ENCODE data around the gene PGGHG.
"Not testable (repeated sequence)": the region's sequence is repeated elsewhere in the genome, so short reads cannot be mapped to it uniquely, and the experiment has no call there.

Gene PGGHG

GRCh38 chr11:313304-313786 lies 24.4 kb downstream of the PGGHG start:
- Histone ChIP-seq H3K36me3 (ENCODE audit: control insufficient read depth in 2 of 2, insufficient read depth in 2 of 2, low read length in 2 of 2) (no peaks in the 10 kb centered on the region), H3K9me3 (ENCODE audit: control insufficient read depth in 2 of 2, low read length in 2 of 2) (no peaks in the 10 kb centered on the region), H3K27ac (ENCODE audit: low read length) (peak overlapping the region; percentile 41), H3K27me3 (ENCODE audit: control insufficient read depth in 1 of 2, insufficient read depth in 2 of 2, low read length in 2 of 2) (peaks cover 2 to 16% of the 10 kb centered on the region in 2 donors), H3K4me3 (ENCODE audit: low read length in 2 of 2) (peak overlapping the region; percentile 5 to 71), H3K4me1 (ENCODE audit: control insufficient read depth, insufficient read depth, low read length) (peaks cover 27% of the 10 kb centered on the region), H3K9ac (ENCODE audit: low read length in 2 of 2) (peak overlapping the region in 1 of 2 donors; percentile 38)

- Histone ChIP-seq H3K9me3 (ENCODE audit: control insufficient read depth in 2 of 2, low read length in 2 of 2) (no peaks in the 10 kb centered on the region), H3K27ac (ENCODE audit: low read length) (peak within 1 kb of the TSS; percentile 41), H3K4me3 (ENCODE audit: low read length in 2 of 2) (peak within 1 kb of the TSS; percentile 60 to 71), H3K9ac (ENCODE audit: low read length in 2 of 2) (peak within 1 kb of the TSS; percentile 29 to 57), H3K27me3 (ENCODE audit: control insufficient read depth in 1 of 2, insufficient read depth in 2 of 2, low read length in 2 of 2) (peaks cover 2 to 16% of the 10 kb centered on the region in 2 donors), H3K36me3 (ENCODE audit: control insufficient read depth in 2 of 2, insufficient read depth in 2 of 2, low read length in 2 of 2) (no peaks in the 10 kb centered on the region), H3K4me1 (ENCODE audit: control insufficient read depth, insufficient read depth, low read length) (peaks cover 27% of the 10 kb centered on the region)
Observed at GRCh38 chr11:313787-314553, 25.0 kb downstream of the PGGHG start, which contains the start of gene IFITM1. IFITM1 (plus strand) TSS chr11:314040; CDS start chr11:314171, 131 bp downstream.

GRCh38 chr11:314554-314875 lies 25.6 kb downstream of the PGGHG start:
- peaks cover 30% of the 10 kb centered on the region for H3K4me1 ChIP-seq (ENCODE audit: control insufficient read depth, insufficient read depth, low read length)
- H3K9ac ChIP-seq (ENCODE audit: low read length in 2 of 2): peak overlapping the region in 1 of 2 donors; percentile 57
- H3K36me3 ChIP-seq (ENCODE audit: control insufficient read depth in 2 of 2, insufficient read depth in 2 of 2, low read length in 2 of 2); H3K9me3 ChIP-seq (ENCODE audit: control insufficient read depth in 2 of 2, low read length in 2 of 2): not testable (repeated sequence)
- peak overlapping the region; percentile 60 to 71 for H3K4me3 ChIP-seq (ENCODE audit: low read length in 2 of 2)
- H3K27me3 ChIP-seq (ENCODE audit: control insufficient read depth in 1 of 2, insufficient read depth in 2 of 2, low read length in 2 of 2): peaks cover 2 to 16% of the 10 kb centered on the region in 2 donors
- H3K27ac ChIP-seq (ENCODE audit: low read length): peak overlapping the region; percentile 41

GRCh38 chr11:315051-315481 lies 26.1 kb downstream of the PGGHG start:
- H3K27ac ChIP-seq (ENCODE audit: low read length): peak overlapping the region; percentile 31
- no peaks in the 10 kb centered on the region for H3K9me3 ChIP-seq (ENCODE audit: control insufficient read depth in 2 of 2, low read length in 2 of 2)
- H3K27me3 ChIP-seq (ENCODE audit: control insufficient read depth in 1 of 2, insufficient read depth in 2 of 2, low read length in 2 of 2): peaks cover 2 to 16% of the 10 kb centered on the region in 2 donors
- H3K4me3 ChIP-seq (ENCODE audit: low read length in 2 of 2): peak overlapping the region in 1 of 2 donors; percentile 71
- no peaks in the 10 kb centered on the region for H3K36me3 ChIP-seq (ENCODE audit: control insufficient read depth in 2 of 2, insufficient read depth in 2 of 2, low read length in 2 of 2)
- H3K4me1 ChIP-seq (ENCODE audit: control insufficient read depth, insufficient read depth, low read length): peaks cover 27% of the 10 kb centered on the region
- peak overlapping the region in 1 of 2 donors; percentile 37 for H3K9ac ChIP-seq (ENCODE audit: low read length in 2 of 2)

GRCh38 chr11:315516-315994 lies 26.6 kb downstream of the PGGHG start:
- H3K36me3 ChIP-seq (ENCODE audit: control insufficient read depth in 2 of 2, insufficient read depth in 2 of 2, low read length in 2 of 2): no peaks in the 10 kb centered on the region
- peak overlapping the region in 1 of 2 donors; percentile 71 for H3K4me3 ChIP-seq (ENCODE audit: low read length in 2 of 2)
- H3K27me3 ChIP-seq (ENCODE audit: control insufficient read depth in 1 of 2, insufficient read depth in 2 of 2, low read length in 2 of 2): peaks cover 2 to 16% of the 10 kb centered on the region in 2 donors
- peaks cover 26% of the 10 kb centered on the region for H3K4me1 ChIP-seq (ENCODE audit: control insufficient read depth, insufficient read depth, low read length)
- no peaks in the 10 kb centered on the region for H3K9me3 ChIP-seq (ENCODE audit: control insufficient read depth in 2 of 2, low read length in 2 of 2)
- H3K9ac ChIP-seq (ENCODE audit: low read length in 2 of 2): peak overlapping the region in 1 of 2 donors; percentile 37
- H3K27ac ChIP-seq (ENCODE audit: low read length): peak overlapping the region; percentile 31

GRCh38 chr11:316031-316701 lies 27.2 kb downstream of the PGGHG start:
- H3K4me1 ChIP-seq (ENCODE audit: control insufficient read depth, insufficient read depth, low read length): peaks cover 26% of the 10 kb centered on the region
- H3K27ac ChIP-seq (ENCODE audit: low read length): no peak overlapping the region
- H3K9ac ChIP-seq (ENCODE audit: low read length in 2 of 2): peak overlapping the region in 1 of 2 donors; percentile 15
- peak overlapping the region in 1 of 2 donors; percentile 71 for H3K4me3 ChIP-seq (ENCODE audit: low read length in 2 of 2)
- H3K9me3 ChIP-seq (ENCODE audit: control insufficient read depth in 2 of 2, low read length in 2 of 2): no peaks in the 10 kb centered on the region
- no peaks in the 10 kb centered on the region for H3K36me3 ChIP-seq (ENCODE audit: control insufficient read depth in 2 of 2, insufficient read depth in 2 of 2, low read length in 2 of 2)
- peaks cover 2 to 16% of the 10 kb centered on the region in 2 donors for H3K27me3 ChIP-seq (ENCODE audit: control insufficient read depth in 1 of 2, insufficient read depth in 2 of 2, low read length in 2 of 2)

GRCh38 chr11:316891-317301 lies 28.0 kb downstream of the PGGHG start:
- Histone ChIP-seq H3K36me3 (ENCODE audit: control insufficient read depth in 2 of 2, insufficient read depth in 2 of 2, low read length in 2 of 2) (no peaks in the 10 kb centered on the region), H3K4me3 (ENCODE audit: low read length in 2 of 2) (no peak overlapping the region), H3K9ac (ENCODE audit: low read length in 2 of 2) (no peak overlapping the region), H3K4me1 (ENCODE audit: control insufficient read depth, insufficient read depth, low read length) (peaks cover 23% of the 10 kb centered on the region), H3K9me3 (ENCODE audit: control insufficient read depth in 2 of 2, low read length in 2 of 2) (no peaks in the 10 kb centered on the region), H3K27ac (ENCODE audit: low read length) (no peak overlapping the region), H3K27me3 (ENCODE audit: control insufficient read depth in 1 of 2, insufficient read depth in 2 of 2, low read length in 2 of 2) (peaks cover 2 to 16% of the 10 kb centered on the region in 2 donors)

- H3K36me3 ChIP-seq (ENCODE audit: control insufficient read depth in 2 of 2, insufficient read depth in 2 of 2, low read length in 2 of 2); H3K9me3 ChIP-seq (ENCODE audit: control insufficient read depth in 2 of 2, low read length in 2 of 2); H3K9ac ChIP-seq (ENCODE audit: low read length in 2 of 2): not testable (repeated sequence)
- Histone ChIP-seq H3K27ac (ENCODE audit: low read length) (peak overlapping the region; percentile 11), H3K27me3 (ENCODE audit: control insufficient read depth in 1 of 2, insufficient read depth in 2 of 2, low read length in 2 of 2) (peaks cover 2 to 16% of the 10 kb centered on the region in 2 donors), H3K4me3 (ENCODE audit: low read length in 2 of 2) (peak overlapping the region in 1 of 2 donors; percentile 22), H3K4me1 (ENCODE audit: control insufficient read depth, insufficient read depth, low read length) (peaks cover 19% of the 10 kb centered on the region)
Observed at GRCh38 chr11:317668-318404, 28.9 kb downstream of the PGGHG start.

- peak overlapping the region; percentile 83 to 92 for H3K4me3 ChIP-seq (ENCODE audit: low read length in 2 of 2)
- H3K9ac ChIP-seq (ENCODE audit: low read length in 2 of 2): peak overlapping the region in 1 of 2 donors; percentile 55
- peak overlapping the region; percentile 53 for H3K27ac ChIP-seq (ENCODE audit: low read length)
- H3K4me1 ChIP-seq (ENCODE audit: control insufficient read depth, insufficient read depth, low read length): peaks cover 16% of the 10 kb centered on the region
- H3K27me3 ChIP-seq (ENCODE audit: control insufficient read depth in 1 of 2, insufficient read depth in 2 of 2, low read length in 2 of 2): peaks cover 2 to 16% of the 10 kb centered on the region in 2 donors
- H3K36me3 ChIP-seq (ENCODE audit: control insufficient read depth in 2 of 2, insufficient read depth in 2 of 2, low read length in 2 of 2); H3K9me3 ChIP-seq (ENCODE audit: control insufficient read depth in 2 of 2, low read length in 2 of 2): not testable (repeated sequence)
Observed at GRCh38 chr11:318405-319120, 29.6 kb downstream of the PGGHG start.

All from stomach smooth muscle (tissue), 2 donors.